Nephron progenitor cell (in vitro differentiated cells): ENCODE measurements around the gene SYNC.
A peak's percentile ranks its signal among the peaks of the same experiment; 100 is the strongest.

Experiments used
- DNase-seq: peaks from one replicate; pipeline ENCODE4 v3.0.0; 2021
- H3K27ac Mint-ChIP-seq: 2 replicates; pipeline ENCODE4 v1.8.0; 2021; ENCODE audit warnings: mild to moderate bottlenecking, moderate library complexity, mixed read lengths
- H3K27me3 Mint-ChIP-seq: 2 replicates; pipeline ENCODE4 v1.8.0; 2021; ENCODE audit warnings: mild to moderate bottlenecking, low read depth, mixed read lengths; ENCODE audit not compliant: poor library complexity
- H3K36me3 Mint-ChIP-seq: 2 replicates; pipeline ENCODE4 v1.8.0; 2021; ENCODE audit warnings: low read depth, mixed read lengths
- H3K4me1 Mint-ChIP-seq: 2 replicates; pipeline ENCODE4 v1.8.0; 2021; ENCODE audit warnings: mixed read lengths
- H3K4me3 Mint-ChIP-seq: 2 replicates; pipeline ENCODE4 v1.8.0; 2021; ENCODE audit warnings: mild to moderate bottlenecking, moderate library complexity, mixed read lengths
- H3K9me3 Mint-ChIP-seq: 2 replicates; pipeline ENCODE4 v1.8.0; 2021; ENCODE audit warnings: mild to moderate bottlenecking, moderate library complexity, mixed read lengths
- TF ChIP-seq, protein P1 (sequence below): fragments of 200-600 bp; sonication (generic); IDR thresholded peaks from 2 replicates; pipeline ENCODE4 v1.5.0; 2021; ENCODE audit warnings: antibody characterized with exemption

The SYNC gene

DNA sequence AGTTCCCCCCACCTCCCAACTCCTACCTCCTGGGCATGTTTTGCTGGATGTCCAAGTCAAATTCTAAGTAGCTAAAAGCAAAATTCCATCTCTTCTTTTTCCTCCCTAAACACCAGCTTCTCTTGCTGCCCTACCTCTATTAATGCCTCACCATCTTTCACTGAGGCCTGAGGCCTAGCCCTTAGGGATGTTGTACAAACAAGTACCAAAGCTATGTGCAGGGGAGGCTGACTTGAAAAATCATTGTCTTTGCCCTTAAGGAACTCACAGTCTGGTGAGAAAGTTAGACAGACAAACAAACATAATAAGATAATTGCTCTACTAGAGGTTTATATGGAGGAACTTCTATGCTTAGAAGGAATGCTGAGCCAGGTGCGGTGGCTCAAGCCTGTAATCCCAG is 25.3 kb upstream of the SYNC start:
- H3K27ac Mint-ChIP-seq: peak overlapping the region; percentile 66
- no peak overlapping the region for H3K4me3 Mint-ChIP-seq
- TF ChIP-seq, protein P1, sequence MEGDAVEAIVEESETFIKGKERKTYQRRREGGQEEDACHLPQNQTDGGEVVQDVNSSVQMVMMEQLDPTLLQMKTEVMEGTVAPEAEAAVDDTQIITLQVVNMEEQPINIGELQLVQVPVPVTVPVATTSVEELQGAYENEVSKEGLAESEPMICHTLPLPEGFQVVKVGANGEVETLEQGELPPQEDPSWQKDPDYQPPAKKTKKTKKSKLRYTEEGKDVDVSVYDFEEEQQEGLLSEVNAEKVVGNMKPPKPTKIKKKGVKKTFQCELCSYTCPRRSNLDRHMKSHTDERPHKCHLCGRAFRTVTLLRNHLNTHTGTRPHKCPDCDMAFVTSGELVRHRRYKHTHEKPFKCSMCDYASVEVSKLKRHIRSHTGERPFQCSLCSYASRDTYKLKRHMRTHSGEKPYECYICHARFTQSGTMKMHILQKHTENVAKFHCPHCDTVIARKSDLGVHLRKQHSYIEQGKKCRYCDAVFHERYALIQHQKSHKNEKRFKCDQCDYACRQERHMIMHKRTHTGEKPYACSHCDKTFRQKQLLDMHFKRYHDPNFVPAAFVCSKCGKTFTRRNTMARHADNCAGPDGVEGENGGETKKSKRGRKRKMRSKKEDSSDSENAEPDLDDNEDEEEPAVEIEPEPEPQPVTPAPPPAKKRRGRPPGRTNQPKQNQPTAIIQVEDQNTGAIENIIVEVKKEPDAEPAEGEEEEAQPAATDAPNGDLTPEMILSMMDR: no peak
- no peak for DNase-seq
- H3K9me3 Mint-ChIP-seq: no peaks in the 10 kb centered on the region
- H3K36me3 Mint-ChIP-seq: no peaks in the 10 kb centered on the region
- H3K4me1 Mint-ChIP-seq: peaks cover 49% of the 10 kb centered on the region
- H3K27me3 Mint-ChIP-seq: peaks cover 10% of the 10 kb centered on the region

DNA sequence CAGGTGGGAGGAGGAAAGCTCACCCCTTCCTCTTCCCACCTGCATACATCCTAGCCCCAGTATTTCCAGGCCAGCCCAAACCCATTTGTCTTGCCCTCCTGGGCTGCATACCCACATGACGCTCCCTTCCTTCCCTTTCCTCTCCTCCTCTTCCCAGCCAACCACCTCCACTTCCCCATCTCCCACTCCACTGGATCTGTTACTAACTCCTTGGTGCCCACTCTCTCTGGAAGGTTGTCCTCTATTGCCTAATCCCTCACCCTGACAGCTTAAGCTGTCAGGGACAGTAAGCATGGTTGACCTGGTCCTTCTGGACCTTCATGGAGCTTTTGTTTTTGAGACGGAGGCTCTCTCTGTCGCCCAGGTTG is 23.0 kb upstream of the SYNC start:
- H3K9me3 Mint-ChIP-seq: no peaks in the 10 kb centered on the region
- no peak overlapping the region for H3K4me3 Mint-ChIP-seq
- H3K36me3 Mint-ChIP-seq: no peaks in the 10 kb centered on the region
- peaks cover 15% of the 10 kb centered on the region for H3K27me3 Mint-ChIP-seq
- no peak for DNase-seq
- H3K4me1 Mint-ChIP-seq: peaks cover 54% of the 10 kb centered on the region
- TF ChIP-seq, protein P1: no peak
- no peak overlapping the region for H3K27ac Mint-ChIP-seq

DNA sequence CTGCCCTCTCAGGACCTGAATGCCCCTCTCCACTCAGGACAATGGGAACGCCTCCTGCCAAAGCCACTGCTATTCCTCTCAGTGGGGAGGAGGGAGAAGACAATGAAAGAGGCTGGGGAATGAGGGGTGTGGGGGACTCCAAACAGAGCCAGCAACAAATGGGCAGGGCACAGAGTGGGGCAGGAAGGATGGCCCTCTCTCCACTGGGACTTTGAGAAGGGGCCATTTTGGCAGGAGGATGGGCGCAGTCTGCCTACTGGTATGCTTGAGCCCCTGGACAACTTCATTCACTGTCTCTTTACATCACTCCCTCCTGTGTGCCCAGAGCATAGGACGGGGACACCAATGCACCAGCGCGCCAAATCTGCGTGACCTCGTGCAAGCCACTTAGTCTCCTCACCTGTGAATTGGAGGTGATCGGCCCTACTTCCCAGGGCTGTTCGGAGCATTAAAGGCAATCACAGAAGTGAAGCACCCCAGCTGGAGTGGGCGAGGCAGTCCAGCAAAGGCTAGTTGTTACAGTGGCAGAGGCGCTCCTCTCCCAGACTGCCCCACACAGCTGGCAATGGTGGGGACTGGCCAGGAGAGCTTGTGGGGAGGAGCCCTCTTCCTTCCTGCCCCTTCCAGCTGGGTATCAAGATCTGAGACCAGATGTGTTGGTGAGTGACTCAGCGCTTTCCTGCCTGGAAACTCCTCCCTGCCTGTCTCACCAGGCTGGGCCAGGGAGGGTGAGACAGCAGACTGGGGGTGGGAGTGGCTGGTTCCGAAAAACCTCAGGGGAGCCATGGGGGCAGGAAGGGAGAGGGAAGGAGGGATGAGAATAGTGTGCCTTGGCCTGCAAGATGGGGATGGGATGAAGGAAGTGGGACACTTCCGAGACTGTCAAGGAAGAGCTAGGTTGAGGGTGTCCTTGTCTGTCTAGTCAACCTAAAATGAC is 22.4 kb upstream of the SYNC start:
- Mint-ChIP-seq H3K36me3 (no peaks in the 10 kb centered on the region), H3K4me3 (no peak overlapping the region), H3K4me1 (peaks cover 54% of the 10 kb centered on the region), H3K27ac (peak overlapping the region; percentile 59), H3K9me3 (no peaks in the 10 kb centered on the region), H3K27me3 (peaks cover 15% of the 10 kb centered on the region)
- DNase-seq: no peak
- TF ChIP-seq, protein P1: no peak

DNA sequence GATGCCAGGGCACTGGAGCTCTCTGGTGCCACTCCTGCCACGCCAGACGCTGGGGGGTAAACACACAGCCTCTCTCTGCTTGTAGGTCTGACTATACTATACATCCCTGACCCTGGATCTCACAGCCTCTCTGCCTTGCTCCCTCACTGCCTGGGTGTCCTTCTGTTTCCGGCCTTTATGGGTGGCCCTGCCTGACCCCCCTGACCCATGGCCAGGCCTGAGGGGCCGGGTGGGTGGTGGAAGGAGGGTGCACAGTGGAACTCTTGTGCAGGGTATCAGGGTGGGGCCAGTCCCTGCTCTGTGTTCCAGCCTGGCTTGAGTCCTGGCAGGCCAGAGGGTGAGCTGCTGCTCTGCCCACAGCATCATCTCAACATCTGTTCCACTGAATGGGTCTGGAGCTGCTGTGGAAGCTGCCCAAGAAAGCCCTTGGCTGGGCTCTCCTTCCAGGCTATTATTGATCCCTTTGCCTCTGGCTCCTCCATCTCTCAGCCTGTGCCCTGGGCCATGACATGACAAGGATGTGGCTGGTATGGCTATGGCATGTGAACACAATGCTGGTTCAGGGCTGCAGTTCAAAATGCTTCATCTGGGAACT is 17.2 kb upstream of the SYNC start:
- Mint-ChIP-seq H3K36me3 (no peaks in the 10 kb centered on the region), H3K9me3 (no peaks in the 10 kb centered on the region), H3K4me3 (no peak overlapping the region), H3K27me3 (peaks cover 7% of the 10 kb centered on the region), H3K4me1 (peaks cover 45% of the 10 kb centered on the region), H3K27ac (no peak overlapping the region)
- no peak for DNase-seq
- TF ChIP-seq, protein P1: no peak

DNA sequence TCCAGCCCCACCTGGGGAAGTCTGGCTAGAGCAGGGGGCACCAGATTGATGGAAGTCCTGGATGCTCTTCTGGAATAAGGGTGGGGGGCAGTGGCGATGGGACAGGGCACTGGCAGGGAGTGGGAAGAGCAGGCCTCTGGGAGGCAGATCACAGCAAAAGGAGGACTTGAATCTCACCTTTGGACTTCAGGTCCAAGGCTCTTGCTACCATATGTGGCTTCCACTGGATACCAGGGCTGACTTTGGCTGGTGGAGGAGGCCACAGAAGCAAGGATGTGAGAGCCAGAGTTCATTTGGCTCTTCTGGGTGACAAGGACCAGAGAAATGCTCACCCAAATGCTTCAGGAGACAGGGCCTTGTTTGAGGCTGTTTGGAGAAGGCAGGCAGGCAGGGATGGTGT is 16.0 kb upstream of the SYNC start:
- no peak for DNase-seq
- H3K27ac Mint-ChIP-seq: no peak overlapping the region
- peaks cover 41% of the 10 kb centered on the region for H3K4me1 Mint-ChIP-seq
- H3K36me3 Mint-ChIP-seq: no peaks in the 10 kb centered on the region
- no peaks in the 10 kb centered on the region for H3K9me3 Mint-ChIP-seq
- TF ChIP-seq, protein P1: no peak
- peaks cover 7% of the 10 kb centered on the region for H3K27me3 Mint-ChIP-seq
- H3K4me3 Mint-ChIP-seq: no peak overlapping the region
